Left ventricle myocardium superior (tissue), 1 donor: ENCODE measurements around the gene JAM2. TPM values are rescaled to one million over a fixed set of nuclear protein-coding genes. Genes with fewer than 3 reads are reported as not detected.

Experiments used
- ATAC-seq: fragments of 200-7000 bp; cut with Tn5 transposase; one replicate; pipeline ENCODE4 v1.9.1; 2020; ENCODE audit warnings: mild to moderate bottlenecking, moderate library complexity
- DNase-seq: peaks from one replicate; pipeline ENCODE4 v3.0.0-alpha.2; 2020
- intact Hi-C: fragments of 100-400 bp; cut with micrococcal nuclease; formaldehyde crosslinking; loops from one replicate; pipeline ENCODE4 v1.11.0; 2022
- total RNA-seq: library from RNA; stranded (reverse); fragmentation: NEBNext Ultra II Directional; extraction: Animal tissue kit (Norgen Biotek cat#: 25700); gene quantifications from one replicate; pipeline ENCODE4 v1.2.1, GENCODE V29; 2021
- donor health status: DM: no; HTN: yes; CAD: no; lungs with severe emphysema.

JAM2 gene
- total RNA-seq, 1 donor from 2014 or later, result 42.6 TPM

DNA sequence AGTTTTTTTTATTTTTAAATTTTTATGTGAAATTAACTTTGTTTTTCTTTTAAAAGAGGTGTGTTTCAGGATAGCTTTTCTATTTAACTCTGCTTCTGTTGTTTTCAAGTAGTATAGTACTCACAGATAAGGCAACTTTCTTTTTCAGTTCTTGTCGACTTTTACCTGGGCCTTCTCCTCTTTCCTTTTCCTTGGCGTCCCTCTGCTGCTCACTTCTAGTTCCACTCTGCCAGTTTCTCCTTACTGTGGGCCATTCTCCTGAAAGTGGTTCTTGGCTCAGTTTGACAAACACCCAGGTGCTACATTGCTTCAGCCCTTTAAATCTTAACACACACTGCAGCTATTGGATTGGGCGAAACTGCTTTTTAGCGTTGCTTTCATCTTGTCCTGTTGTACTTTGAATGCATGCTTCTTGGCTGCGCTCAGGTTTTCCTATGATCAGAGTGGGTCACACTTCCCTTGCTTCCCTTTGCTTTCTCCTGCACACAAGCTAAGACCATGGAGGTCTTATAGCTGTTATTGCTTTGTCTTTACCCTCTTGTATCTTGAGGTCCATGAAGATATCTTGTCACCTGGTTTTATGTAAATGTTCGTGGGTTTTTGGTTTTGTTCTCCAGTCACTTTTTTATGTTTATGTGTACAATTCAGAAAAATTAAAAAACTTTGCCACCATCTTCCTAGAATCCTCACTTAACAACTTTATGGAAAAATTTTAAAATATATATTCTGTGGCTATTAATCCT, 117.3 kb downstream of the JAM2 start:
- ATAC-seq (no peak), DNase-seq (no peak)
- intact Hi-C loops, result no loop called here

DNA sequence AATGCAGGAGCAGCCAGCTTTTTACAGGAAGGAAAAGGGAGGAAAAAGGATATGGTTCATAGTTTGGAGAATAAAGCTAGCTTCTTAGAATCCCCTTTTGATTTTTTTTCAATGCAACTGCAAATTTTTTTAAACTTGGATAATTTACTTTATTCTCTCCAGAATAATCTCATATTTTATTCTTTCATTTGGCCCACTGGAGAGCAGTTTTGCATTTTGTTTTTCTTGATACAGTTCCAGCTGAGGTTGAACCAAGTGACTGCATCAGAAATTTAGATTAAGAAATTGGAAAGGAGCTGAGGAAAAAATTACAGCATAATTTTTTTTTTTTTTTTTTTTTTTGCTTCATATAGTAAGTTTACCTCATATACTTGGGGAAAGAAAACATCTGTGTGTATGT, 118.5 kb downstream of the JAM2 start:
- ATAC-seq (no peak), DNase-seq (no peak)
- intact Hi-C loops, result no loop called here

DNA sequence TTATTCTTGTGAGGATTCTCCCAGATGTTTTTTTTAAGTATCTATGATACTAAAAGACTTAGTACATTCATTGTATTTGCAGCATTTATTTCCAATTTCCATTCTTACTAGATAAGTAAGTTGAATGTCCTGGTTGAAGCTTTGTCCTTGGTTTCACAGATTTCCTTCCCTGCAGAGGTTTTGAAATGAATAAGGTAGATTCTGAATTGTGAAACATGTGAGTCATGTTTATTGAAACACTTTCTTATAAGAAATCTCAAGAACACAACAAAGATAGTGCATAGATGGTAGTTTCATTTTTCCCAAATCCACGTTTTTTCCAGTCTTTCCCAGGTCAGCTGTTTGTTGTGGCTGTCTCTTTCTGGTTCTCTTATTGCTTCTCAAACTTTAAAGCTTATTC, 120.5 kb downstream of the JAM2 start:
- no peak for DNase-seq
- intact Hi-C loops, result no loop called here
- no peak for ATAC-seq

DNA sequence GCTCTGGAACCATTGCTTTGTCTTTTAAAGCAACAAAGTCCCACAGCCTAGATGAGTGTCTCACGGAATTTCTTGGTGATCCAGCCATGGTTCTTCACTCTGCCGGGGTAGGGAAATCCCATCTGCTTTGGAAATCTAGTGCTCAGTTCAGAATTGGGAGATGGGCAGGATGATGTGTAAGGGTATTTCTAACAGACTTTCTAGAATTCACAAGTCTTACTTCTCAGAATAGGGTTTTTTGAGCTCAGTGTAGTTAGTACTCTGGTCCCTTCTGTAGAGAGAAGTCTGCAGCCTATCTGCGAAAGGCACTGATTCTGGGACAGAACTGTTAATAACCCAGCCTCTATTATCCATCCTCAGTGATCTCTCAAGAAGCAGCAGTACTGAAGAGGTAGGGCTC, 121.0 kb downstream of the JAM2 start:
- ATAC-seq (no peak), DNase-seq (no peak)
- intact Hi-C loops, result no loop called here

DNA sequence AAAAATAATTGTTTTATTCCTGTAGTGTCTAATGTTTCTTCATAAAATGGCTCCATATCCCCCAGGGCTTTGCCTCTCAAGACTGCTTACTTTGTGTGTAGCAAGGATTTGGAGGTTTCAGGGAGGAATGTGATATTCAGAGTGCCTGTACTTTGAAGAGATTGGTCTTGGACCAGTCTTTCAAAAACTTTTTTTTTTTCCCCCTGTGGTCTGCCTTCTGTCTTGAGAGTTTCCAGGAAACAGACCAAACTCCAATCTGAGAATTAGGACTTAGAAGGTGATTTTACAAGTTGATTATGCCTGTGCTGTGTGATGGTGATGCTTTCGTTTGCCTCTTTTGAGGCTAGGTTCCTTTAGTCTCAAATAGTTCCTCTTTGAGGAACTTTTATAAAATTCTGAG, 121.6 kb downstream of the JAM2 start:
- DNase-seq (no peak), ATAC-seq (no peak)
- intact Hi-C loops, result no loop called here

DNA sequence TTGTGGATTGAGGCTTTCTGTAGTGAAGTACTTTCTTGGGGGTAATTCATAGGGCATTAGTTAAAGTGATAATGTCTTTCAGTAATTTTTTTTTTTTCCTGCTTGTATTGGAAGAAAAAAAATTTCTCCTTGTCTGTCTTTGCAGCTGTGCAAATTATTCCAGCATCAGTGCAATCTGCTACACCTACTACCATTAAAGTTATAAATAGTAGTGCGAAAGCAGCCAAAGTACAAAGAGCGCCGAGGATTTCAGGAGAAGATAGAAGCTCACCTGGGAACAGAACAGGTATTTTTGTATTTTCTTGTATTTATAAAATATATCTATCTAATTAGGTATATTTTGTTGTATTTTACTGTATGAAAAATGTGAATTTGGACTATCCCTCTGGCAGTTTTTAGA, 125.0 kb downstream of the JAM2 start:
- DNase-seq (no peak), ATAC-seq (no peak)
- intact Hi-C loops, result no loop called here

Other genes with a start within 250 kb of the JAM2 start
- gene MRPL39, start 31.8 kb upstream of the JAM2 start, total RNA-seq, result 61.3 TPM
- gene ATP5PF, start 95.6 kb downstream of the JAM2 start, total RNA-seq, result 962 TPM
- gene GABPA, start 95.7 kb downstream of the JAM2 start, total RNA-seq, result 19.3 TPM